SU-DHL-6 (cell line): ENCODE data around the gene DNAJB1.

Experiments used
- H2AFZ ChIP-seq: fragments of 200-600 bp; sonication (generic); 2 replicates; pipeline ENCODE4 v1.6.1; 2014; ENCODE audit warnings: low read depth, mild to moderate bottlenecking, moderate library complexity, mixed read lengths, antibody characterized with exemption, low read length; ENCODE audit not compliant: severe bottlenecking
- H3F3A ChIP-seq: fragments of 200-600 bp; shearing (Covaris generic); 2 replicates; pipeline ENCODE4 v1.6.0; 2016; ENCODE audit warnings: antibody characterized with exemption, mild to moderate bottlenecking; ENCODE audit not compliant: insufficient read depth
- H3K27ac ChIP-seq: fragments of 200-600 bp; sonication (generic); 2 replicates; pipeline ENCODE4 v1.5.1; 2016; ENCODE audit warnings: low read depth, mild to moderate bottlenecking, low read length, moderate library complexity, mixed read lengths
- H3K27me3 ChIP-seq: fragments of 200-600 bp; sonication (generic), shearing (Covaris generic); 2 replicates; pipeline ENCODE4 v1.6.0; 2014; ENCODE audit warnings: mild to moderate bottlenecking, low read length
- H3K36me3 ChIP-seq: fragments of 200-600 bp; sonication (generic); 2 replicates; pipeline ENCODE4 v1.6.1; 2014; ENCODE audit warnings: mild to moderate bottlenecking, low read length, mixed read lengths
- H3K4me2 ChIP-seq: fragments of 300-600, 200-600 bp; shearing (Covaris generic), sonication (generic); 2 replicates; pipeline ENCODE4 v1.6.0; 2014; ENCODE audit warnings: low read length, low read depth, mild to moderate bottlenecking; ENCODE audit not compliant: poor library complexity, severe bottlenecking
- H3K4me3 ChIP-seq: fragments of 200-600 bp; sonication (generic); 2 replicates; pipeline ENCODE4 v1.5.1; 2014; ENCODE audit warnings: antibody characterized with exemption, low read length, mild to moderate bottlenecking, mixed read lengths; ENCODE audit not compliant: insufficient read depth, poor library complexity, severe bottlenecking
- H3K79me2 ChIP-seq: fragments of 200-600 bp; sonication (generic); 2 replicates; pipeline ENCODE4 v1.6.1; 2014; ENCODE audit warnings: mild to moderate bottlenecking, low read length, moderate library complexity; ENCODE audit not compliant: insufficient read depth
- H3K9ac ChIP-seq: fragments of 200-600 bp; sonication (generic); 2 replicates; pipeline ENCODE4 v1.7.0; 2014; ENCODE audit warnings: mild to moderate bottlenecking, low read length
- H3K9me2 ChIP-seq: fragments of 200-600 bp; sonication (generic); replicated peaks from 2 replicates; pipeline ENCODE4 v1.6.1; 2014; ENCODE audit warnings: low read length; ENCODE audit not compliant: insufficient read depth
- H3K9me3 ChIP-seq: fragments of 200-600 bp; sonication (generic); 2 replicates; pipeline ENCODE4 v1.6.1; 2014; ENCODE audit warnings: low read length, mixed read lengths; ENCODE audit not compliant: insufficient read depth
- H4K20me1 ChIP-seq: fragments of 200-600 bp; sonication (generic); 2 replicates; pipeline ENCODE4 v1.6.1; 2014; ENCODE audit warnings: low read depth, mild to moderate bottlenecking, antibody characterized with exemption, low read length, moderate library complexity, mixed read lengths
- EZH2phosphoT487 ChIP-seq: fragments of 200-600 bp; sonication (generic), shearing (Covaris generic); conservative IDR thresholded peaks from 2 replicates; pipeline ENCODE4 v1.6.1; 2018; ENCODE audit warnings: mild to moderate bottlenecking, antibody characterized with exemption, low read length, moderate library complexity, mixed read lengths
- TF ChIP-seq, protein P1 (sequence below): fragments of 200-600 bp; sonication (generic); IDR thresholded peaks from one replicate; pipeline ENCODE4 v1.5.1; 2017; ENCODE audit warnings: antibody characterized with exemption, mild to moderate bottlenecking, low read length, moderate library complexity; ENCODE audit not compliant: insufficient read depth, poor library complexity, severe bottlenecking

The DNAJB1 gene

DNA sequence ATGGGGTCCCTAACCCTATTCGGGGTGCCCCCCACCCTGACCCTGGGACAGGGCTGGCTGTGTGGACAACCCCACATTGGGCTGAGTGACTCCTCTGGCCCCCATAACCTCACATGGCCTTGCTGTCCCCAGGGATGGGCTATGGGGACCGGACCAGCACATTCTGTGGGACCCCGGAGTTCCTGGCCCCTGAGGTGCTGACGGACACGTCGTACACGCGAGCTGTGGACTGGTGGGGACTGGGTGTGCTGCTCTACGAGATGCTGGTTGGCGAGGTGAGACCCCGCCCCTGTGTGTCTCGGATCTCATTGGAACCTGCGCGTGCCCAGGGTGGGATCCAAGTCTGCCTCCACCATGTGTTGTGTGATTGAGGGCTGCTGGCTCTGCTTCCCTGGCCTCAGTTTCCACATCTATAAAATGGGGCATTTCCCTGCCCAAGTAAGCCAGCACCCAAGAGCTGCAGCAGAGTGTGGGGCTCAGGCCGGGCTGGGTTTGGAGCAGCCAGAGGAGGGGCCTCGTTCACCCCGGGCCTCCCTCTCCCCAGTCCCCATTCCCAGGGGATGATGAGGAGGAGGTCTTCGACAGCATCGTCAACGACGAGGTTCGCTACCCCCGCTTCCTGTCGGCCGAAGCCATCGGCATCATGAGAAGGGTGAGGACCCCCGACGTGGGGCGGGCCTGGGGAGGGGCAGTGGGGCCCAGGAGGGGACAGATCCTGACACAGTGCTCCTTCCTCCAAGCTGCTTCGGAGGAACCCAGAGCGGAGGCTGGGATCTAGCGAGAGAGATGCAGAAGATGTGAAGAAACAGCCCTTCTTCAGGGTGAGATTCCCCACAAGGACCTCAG lies 47.9 kb downstream of the DNAJB1 start:
- no peak overlapping the region for H3K4me3 ChIP-seq

DNA sequence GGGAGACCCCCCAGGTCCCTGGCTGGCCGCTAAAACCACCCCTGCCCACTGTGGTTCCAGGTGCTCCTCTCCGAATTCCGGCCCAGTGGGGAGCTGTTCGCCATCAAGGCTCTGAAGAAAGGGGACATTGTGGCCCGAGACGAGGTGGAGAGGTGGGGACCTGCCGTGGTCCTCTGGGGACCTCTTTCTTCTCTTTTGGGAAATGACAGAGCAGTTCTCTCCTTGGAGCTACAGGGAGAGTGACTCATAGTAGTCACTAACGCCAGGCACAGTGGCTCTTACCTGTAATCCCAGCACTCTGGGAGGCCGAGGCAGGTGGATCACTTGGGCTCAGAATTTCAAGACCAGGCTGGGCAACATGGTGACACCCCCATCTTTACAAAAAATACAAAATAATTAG lies 50.4 kb downstream of the DNAJB1 start:
- no peak for TF ChIP-seq EZH2phosphoT487
- TF ChIP-seq, protein P1, sequence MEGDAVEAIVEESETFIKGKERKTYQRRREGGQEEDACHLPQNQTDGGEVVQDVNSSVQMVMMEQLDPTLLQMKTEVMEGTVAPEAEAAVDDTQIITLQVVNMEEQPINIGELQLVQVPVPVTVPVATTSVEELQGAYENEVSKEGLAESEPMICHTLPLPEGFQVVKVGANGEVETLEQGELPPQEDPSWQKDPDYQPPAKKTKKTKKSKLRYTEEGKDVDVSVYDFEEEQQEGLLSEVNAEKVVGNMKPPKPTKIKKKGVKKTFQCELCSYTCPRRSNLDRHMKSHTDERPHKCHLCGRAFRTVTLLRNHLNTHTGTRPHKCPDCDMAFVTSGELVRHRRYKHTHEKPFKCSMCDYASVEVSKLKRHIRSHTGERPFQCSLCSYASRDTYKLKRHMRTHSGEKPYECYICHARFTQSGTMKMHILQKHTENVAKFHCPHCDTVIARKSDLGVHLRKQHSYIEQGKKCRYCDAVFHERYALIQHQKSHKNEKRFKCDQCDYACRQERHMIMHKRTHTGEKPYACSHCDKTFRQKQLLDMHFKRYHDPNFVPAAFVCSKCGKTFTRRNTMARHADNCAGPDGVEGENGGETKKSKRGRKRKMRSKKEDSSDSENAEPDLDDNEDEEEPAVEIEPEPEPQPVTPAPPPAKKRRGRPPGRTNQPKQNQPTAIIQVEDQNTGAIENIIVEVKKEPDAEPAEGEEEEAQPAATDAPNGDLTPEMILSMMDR, result no peak
- no peaks in the 10 kb centered on the region for H3K27me3 ChIP-seq
- no peaks in the 10 kb centered on the region for H4K20me1 ChIP-seq
- H3F3A ChIP-seq, result no peaks in the 10 kb centered on the region
- H2AFZ ChIP-seq, result no peak overlapping the region
- no peak overlapping the region for H3K9ac ChIP-seq
- H3K36me3 ChIP-seq, result no peaks in the 10 kb centered on the region
- H3K27ac ChIP-seq, result no peak overlapping the region
- no peaks in the 10 kb centered on the region for H3K9me3 ChIP-seq
- H3K79me2 ChIP-seq, result no peaks in the 10 kb centered on the region
- H3K9me2 ChIP-seq, result no peaks in the 10 kb centered on the region
- H3K4me2 ChIP-seq, result no peak overlapping the region
- no peak overlapping the region for H3K4me3 ChIP-seq

More for the DNA sequence above, 47.9 kb downstream of the DNAJB1 start:
- H3K36me3 ChIP-seq, result no peaks in the 10 kb centered on the region
- no peak overlapping the region for H3K4me2 ChIP-seq
- H3K27ac ChIP-seq, result no peak overlapping the region
- TF ChIP-seq, protein P1, result no peak
- TF ChIP-seq EZH2phosphoT487, result no peak
- H3K9ac ChIP-seq, result no peak overlapping the region
- H2AFZ ChIP-seq, result no peak overlapping the region
- no peaks in the 10 kb centered on the region for H3K9me3 ChIP-seq
- no peaks in the 10 kb centered on the region for H3K9me2 ChIP-seq
- no peaks in the 10 kb centered on the region for H3K79me2 ChIP-seq
- H3K27me3 ChIP-seq, result no peaks in the 10 kb centered on the region
- H3F3A ChIP-seq, result no peaks in the 10 kb centered on the region
- H4K20me1 ChIP-seq, result no peaks in the 10 kb centered on the region

DNA sequence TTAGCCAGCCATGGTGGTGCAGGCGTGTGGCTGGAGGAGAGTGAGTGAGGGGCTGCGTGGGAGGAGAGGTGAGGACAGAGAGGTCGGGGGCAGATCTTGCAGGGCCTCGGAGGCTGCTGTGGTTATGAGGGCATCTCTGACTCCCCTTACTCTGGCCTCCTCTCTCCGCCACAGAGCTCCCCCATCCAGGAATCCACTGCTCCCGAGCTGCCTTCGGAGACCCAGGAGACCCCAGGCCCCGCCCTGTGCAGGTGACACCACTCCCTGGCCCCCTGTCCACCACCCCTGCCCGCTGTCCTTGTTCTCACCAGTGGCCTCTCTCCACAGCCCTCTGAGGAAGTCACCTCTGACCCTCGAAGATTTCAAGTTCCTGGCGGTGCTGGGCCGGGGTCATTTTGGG lies 50.8 kb downstream of the DNAJB1 start:
- Histone ChIP-seq H3K4me3 (no peak overlapping the region), H3K9ac (no peak overlapping the region), H2AFZ (no peak overlapping the region), H3K4me2 (no peak overlapping the region), H4K20me1 (no peaks in the 10 kb centered on the region), H3K36me3 (no peaks in the 10 kb centered on the region), H3F3A (no peaks in the 10 kb centered on the region), H3K9me2 (no peaks in the 10 kb centered on the region), H3K27me3 (no peaks in the 10 kb centered on the region), H3K9me3 (no peaks in the 10 kb centered on the region), H3K79me2 (no peaks in the 10 kb centered on the region), H3K27ac (no peak overlapping the region)
- TF ChIP-seq, protein P1, result no peak
- no peak for TF ChIP-seq EZH2phosphoT487
